Measurements from ENCODE around the gene CENPN. TPM values are rescaled to one million over a fixed set of nuclear protein-coding genes. Genes with fewer than 3 reads are reported as not detected.

Gene CENPN
- total RNA-seq, 1 experiment from 2014 or later, result 78.6 TPM

GRCh38 chr16:80974649-80975376, 32.2 kb upstream of the CENPN start:
- Mint-ChIP-seq H3K9me3 (no peaks in the 10 kb centered on the region), H3K4me3 (no peak overlapping the region), H3K27me3 (ENCODE audit: low read depth) (no peaks in the 10 kb centered on the region), H3K27ac (peak overlapping the region in 1 of 3 experiments; percentile 74; a peak in 2 of 7 replicates), H3K36me3 (ENCODE audit: insufficient read depth in 1 of 3, low read depth in 3 of 3) (peaks cover 4 to 13% (median 6%) of the 10 kb centered on the region in 3 experiments; a peak in 6 of 7 replicates), H3K4me1 (peaks cover 11 to 12% of the 10 kb centered on the region in 2 experiments)
- H3K9ac ChIP-seq (ENCODE audit: extremely low read depth, insufficient read length, low read length), result no peak overlapping the region
- no peak overlapping the region for H2AK5ac ChIP-seq (ENCODE audit: insufficient read length, low read length)
- TF ChIP-seq CTCF (conservative IDR thresholded peaks at IDR 0.05), result peak; percentile 69
- H3K4me1 ChIP-seq (ENCODE audit: insufficient read depth, low read length), result no peaks in the 10 kb centered on the region
- no peak overlapping the region for H2BK20ac ChIP-seq (ENCODE audit: low read depth, low read length, poor library complexity, severe bottlenecking)
- H2BK120ac ChIP-seq (ENCODE audit: low read depth, low read length, poor library complexity, severe bottlenecking), result no peak overlapping the region
- H2BK15ac ChIP-seq (ENCODE audit: low read depth, low read length), result no peak overlapping the region
- no CpG with 5 or more reads among the region's 6 CpGs for WGBS (ENCODE audit: extremely low coverage, insufficient read length, low lambda C conversion rate)
- no peak overlapping the region for H3K4me2 ChIP-seq (ENCODE audit: insufficient read depth, insufficient read length, low read length)
- no peak overlapping the region for H2AFZ ChIP-seq (ENCODE audit: low read length)
- DNase-seq, result peak; percentile 38
- no peak overlapping the region for H3K18ac ChIP-seq (ENCODE audit: insufficient read length, low read depth, low read length)
- no peak overlapping the region for H3K23ac ChIP-seq (ENCODE audit: insufficient read length, low read depth, low read length)
- H2BK5ac ChIP-seq (ENCODE audit: insufficient read length, low read length), result no peak overlapping the region
- no peaks in the 10 kb centered on the region for H3K9me3 ChIP-seq (ENCODE audit: control insufficient read depth, low read depth, low read length)
- no peaks in the 10 kb centered on the region for H3K79me2 ChIP-seq (ENCODE audit: insufficient read depth, low read length)
- no peak overlapping the region for H3K4ac ChIP-seq (ENCODE audit: low read depth, low read length)
- no peak overlapping the region for H4K91ac ChIP-seq (ENCODE audit: insufficient read length, low read depth, low read length)
- no peaks in the 10 kb centered on the region for H3K79me1 ChIP-seq (ENCODE audit: insufficient read depth, low read depth, low read length, poor library complexity, severe bottlenecking)
- no peak overlapping the region for H3K27ac ChIP-seq (ENCODE audit: insufficient read length, low read depth, low read length)
- no peak overlapping the region for H4K8ac ChIP-seq (replicated peaks; ENCODE audit: insufficient read length, low read depth, low read length)
- H4K5ac ChIP-seq (ENCODE audit: insufficient read length, low read depth, low read length), result no peak overlapping the region
- H3K56ac ChIP-seq (ENCODE audit: insufficient read length, low read depth, low read length), result no peak overlapping the region
- H3K23me2 ChIP-seq (ENCODE audit: insufficient read length, low read depth, low read length, poor library complexity, severe bottlenecking), result no peaks in the 10 kb centered on the region
- H3T11ph ChIP-seq (ENCODE audit: low read length), result no peak overlapping the region
- no peaks in the 10 kb centered on the region for H3K27me3 ChIP-seq (ENCODE audit: insufficient read depth, low read length)
- H4K20me1 ChIP-seq (ENCODE audit: control insufficient read depth, insufficient read depth, insufficient read length), result no peaks in the 10 kb centered on the region
- H2BK12ac ChIP-seq (ENCODE audit: insufficient read length, low read depth, low read length), result no peak overlapping the region
- H3K14ac ChIP-seq (ENCODE audit: insufficient read depth, low read length), result no peak overlapping the region
